HepG2 (cell line): ENCODE data around the gene KRTAP5-2. TPM values are rescaled to one million over a fixed set of nuclear protein-coding genes. Genes with fewer than 3 reads are reported as not detected.
"Not testable (repeated sequence)": the region's sequence is repeated elsewhere in the genome, so short reads cannot be mapped to it uniquely, and the experiment has no call there.

Experiments
- ATAC-seq: fragments of 200-7000 bp; cut with Tn5 transposase; 3 replicates; pipeline ENCODE4 v1.9.1; 2020; ENCODE audit warnings: mild to moderate bottlenecking, moderate library complexity
- BruUV-seq: library from RNA; stranded (reverse); fragments of 400-500 nt; replicated peaks from 2 replicates; lab custom pipeline; 2021; lab: Mats Ljungman, UMichigan
- CTCF ChIA-PET: fragments of 300-600 bp; formaldehyde crosslinking; extraction: SDS; loops from one replicate; lab custom pipeline; 2021; ENCODE audit warnings: low total read pairs, inconsistent platforms, low intra/inter-chr PET ratio; lab: Yijun Ruan, JAX
- POLR2A ChIA-PET: fragments of 350-600 bp; sonication (Branson Sonifier 250); formaldehyde crosslinking; loops from one replicate; lab custom pipeline; 2020; ENCODE audit warnings: antibody characterized with exemption, inconsistent platforms; lab: Yijun Ruan, JAX
- DNase-seq: peaks from one replicate; pipeline ENCODE4 v3.0.0-alpha.2; 2015; ENCODE audit warnings: low spot score
- FAIRE-seq: peaks from 3 replicates; lab custom pipeline; 2011; peaks lifted over from hg19 to GRCh38; lab: Jason Lieb, UNC
- H2AFZ ChIP-seq: one replicate; pipeline ENCODE4 v1.6.1; 2011; ENCODE audit warnings: low read length, inconsistent platforms
- H3K27ac ChIP-seq: fragments of 300-600 bp; 3 replicates; pipeline ENCODE4 v1.8.0; 2011; ENCODE audit warnings: mixed run types, mild to moderate bottlenecking, mixed read lengths, low read length, inconsistent platforms; ENCODE audit not compliant: insufficient read depth; ENCODE audit errors: extremely low read length
- H3K27me3 ChIP-seq, 2 experiments: fragments of 200-600 bp in 1 of 2; 2 replicates in 1 of 2; 3 replicates in 1 of 2; pipeline versions ENCODE4 v1.6.0 to v1.8.0; 2011; ENCODE audit warnings: low read length in 2 of 2, mild to moderate bottlenecking in 2 of 2, moderate library complexity in 2 of 2, inconsistent platforms in 1 of 2; ENCODE audit not compliant: insufficient read depth in 2 of 2, control insufficient read depth in 1 of 2
- H3K36me3 ChIP-seq, 2 experiments: fragments of 200-600 bp in 1 of 2; replicated peaks in 1 of 2; 2 replicates in 1 of 2; 3 replicates in 1 of 2; pipeline versions ENCODE4 v1.5.1 to v1.8.0; 2011; ENCODE audit warnings: low read length in 2 of 2, inconsistent platforms in 1 of 2; ENCODE audit not compliant: insufficient read depth in 2 of 2, control insufficient read depth in 1 of 2
- H3K4me1 ChIP-seq: 2 replicates; pipeline ENCODE4 v1.5.1; 2012; ENCODE audit warnings: low read length, inconsistent platforms; ENCODE audit not compliant: insufficient read depth
- H3K4me2 ChIP-seq: 2 replicates; pipeline ENCODE4 v1.6.0; 2011; ENCODE audit warnings: low read depth, low read length, inconsistent platforms
- H3K4me3 ChIP-seq, 3 experiments: fragments of 200-600 bp in 1 of 3; sonication (generic), shearing (Covaris generic) in 1 of 3; replicated peaks in 1 of 3; 2 replicates each; pipeline ENCODE4 v1.5.1; 2011 to 2016; ENCODE audit warnings: low read length in 3 of 3, inconsistent platforms in 2 of 3, low read depth in 2 of 3, mild to moderate bottlenecking in 2 of 3, control low read depth in 1 of 3, mixed read lengths in 1 of 3; ENCODE audit not compliant: insufficient read depth in 1 of 3
- H3K79me2 ChIP-seq: one replicate; pipeline ENCODE4 v1.6.1; 2011; ENCODE audit warnings: low read length, inconsistent platforms; ENCODE audit not compliant: insufficient read depth
- H3K9ac ChIP-seq: 2 replicates; pipeline ENCODE4 v1.6.0; 2011; ENCODE audit warnings: mild to moderate bottlenecking, low read depth, low read length, inconsistent platforms; ENCODE audit not compliant: insufficient read depth
- H3K9me3 ChIP-seq: 2 replicates; pipeline ENCODE4 v1.5.1; 2012; ENCODE audit warnings: mild to moderate bottlenecking, low read length
- H4K20me1 ChIP-seq: 2 replicates; pipeline ENCODE4 v1.6.0; 2011; ENCODE audit warnings: inconsistent platforms, mild to moderate bottlenecking, low read length, moderate library complexity; ENCODE audit not compliant: insufficient read depth
- IRF2 ChIP-seq: IDR thresholded peaks from 2 replicates; pipeline ENCODE4 v1.6.1; 2018; ENCODE audit warnings: missing genetic modification reagents, missing compliant biosample characterization
- RAD21 ChIP-seq: fragments of 450-650 bp; formaldehyde crosslinking; IDR thresholded peaks from 2 replicates; pipeline ENCODE4 v1.5.0; 2020; ENCODE audit warnings: mild to moderate bottlenecking
- SIX4 ChIP-seq: sonication (generic); formaldehyde crosslinking; IDR thresholded peaks from 2 replicates; pipeline ENCODE4 v1.4.0; 2020; ENCODE audit warnings: missing genetic modification reagents
- SOX5 ChIP-seq: IDR thresholded peaks from 2 replicates; pipeline ENCODE4 v1.6.1; 2016; ENCODE audit warnings: borderline replicate concordance
- ZNF335 ChIP-seq: sonication (generic); formaldehyde crosslinking; IDR thresholded peaks from 2 replicates; pipeline ENCODE4 v1.4.0; 2020; ENCODE audit warnings: missing genetic modification reagents
- ZSCAN12 ChIP-seq: sonication (generic); formaldehyde crosslinking; IDR thresholded peaks from 2 replicates; pipeline ENCODE4 v1.9.0; 2021; ENCODE audit warnings: mild to moderate bottlenecking, missing genetic modification reagents
- WGBS: methylation state at CpG from one replicate; pipeline ENCODE4 v1.1.6; 2017; ENCODE audit warnings: low lambda C conversion rate; 5-methylcytosine and 5-hydroxymethylcytosine counted together
- in situ Hi-C: cut with HindIII; loops from 2 replicates; pipeline ENCODE4 v1.10.0; 2017; ENCODE audit warnings: low pct_unique_long_range_greater_than_20kb; ENCODE audit not compliant: extremely low pct_ligation_motif_present
- intact Hi-C: fragments of 100-400 bp; cut with micrococcal nuclease; formaldehyde crosslinking; loops from one replicate; pipeline ENCODE4 v1.10.0; 2022; ENCODE audit not compliant: unreplicated experiment
- polyA plus RNA-seq, 8 experiments: library from polyadenylated mRNA; depleted of rRNA in 3 of 8; stranded (reverse) in 7 of 8; unstranded in 1 of 8; fragments of >200 nt; fragmentation: Illumina TruSeq in 4 of 8; extraction: Trizol in 4 of 8; gene quantifications; 2 replicates each; pipeline versions ENCODE4 v1.2.1 to v1.2.3, GENCODE V29; 2011 to 2016; ENCODE audit warnings: low read depth in 4 of 8, missing spikeins in 1 of 8, mixed read lengths in 1 of 8; ENCODE audit not compliant: insufficient read depth in 1 of 8
- total RNA-seq, 5 experiments: library from RNA; depleted of rRNA; stranded (reverse); fragments of >200 nt; fragmentation: Illumina TruSeq; extraction: Trizol; gene quantifications; 2 replicates each; pipeline ENCODE4 v1.2.3, GENCODE V29; 2016; ENCODE audit warnings: low read depth in 1 of 5
- TF ChIP-seq, protein P1 (sequence below): sonication (generic); formaldehyde crosslinking; IDR thresholded peaks from 2 replicates; pipeline ENCODE4 v1.4.0; 2020; ENCODE audit warnings: missing genetic modification reagents

Gene KRTAP5-2
- total and polyA plus RNA-seq, 2 of the 13 experiments (the other 11 are each of a cell fraction or from before 2014, with no cell fraction given), result not detected

- TF ChIP-seq ZNF335 (no peak), SIX4 (CRISPR knock-in tag) (no peak), ZSCAN12 (CRISPR knock-in tag) (no peak), IRF2 (CRISPR knock-in tag) (no peak), RAD21 (CRISPR knock-in tag) (no peak)
- Histone ChIP-seq H3K79me2 (no peaks in the 10 kb centered on the region), H3K4me2 (no peak overlapping the region), H3K4me1 (peaks cover 15% of the 10 kb centered on the region), H3K9me3 (peaks cover 8% of the 10 kb centered on the region), H3K9ac (no peak overlapping the region), H3K36me3 (no peaks in the 10 kb centered on the region), H2AFZ (no peak overlapping the region), H4K20me1 (0 out of 2 replicates have a peak, but pooled peaks cover 4% of the 10 kb centered on the region), H3K27ac (no peak overlapping the region), H3K4me3 (no peak overlapping the region), H3K27me3 (peaks cover 1 to 17% of the 10 kb centered on the region in 2 experiments; a peak in 3 of 5 replicates)
- ChIA-PET POLR2A (no interaction called here), CTCF (no interaction called here)
- no TSS peak for BruUV-seq
- intact Hi-C loops, result no loop called here
- in situ Hi-C loops, result no loop called here
- ATAC-seq (no peak), FAIRE-seq (no peak), DNase-seq (no peak)
- WGBS, result 77% methylated on average over 6 of the region's 6 CpGs
Observed at GRCh38 chr11:1576825-1577224, 21.3 kb downstream of the KRTAP5-2 start.

GRCh38 chr11:1575756-1576155 lies 22.3 kb downstream of the KRTAP5-2 start:
- FAIRE-seq, result not testable (repeated sequence)

More at GRCh38 chr11:1575756-1576155, 22.3 kb downstream of the KRTAP5-2 start:
- WGBS, result 83% methylated on average over 16 of the region's 16 CpGs
- CTCF ChIA-PET, result interaction anchor here (1.4 kb wide), 1 partner anchor 20 kb away, joined by 4 read pairs; no protein-coding TSS in a partner anchor
- BruUV-seq, POLR2A ChIA-PET, H2AFZ ChIP-seq, H3K4me2 ChIP-seq, H3K36me3 ChIP-seq, H4K20me1 ChIP-seq, in situ Hi-C loops, ATAC-seq, H3K9ac ChIP-seq, H3K79me2 ChIP-seq, DNase-seq, H3K27ac ChIP-seq, H3K4me3 ChIP-seq, H3K9me3 ChIP-seq: not testable (repeated sequence)
- Histone ChIP-seq H3K4me1 (peaks cover 21% of the 10 kb centered on the region), H3K27me3 (peaks cover 1 to 17% of the 10 kb centered on the region in 2 experiments; a peak in 3 of 5 replicates)
- intact Hi-C loops, result loop anchor here (2.0 kb wide), 2 partner anchors 21 to 35 kb away; no protein-coding TSS in a partner anchor
- TF ChIP-seq SOX5, result 0 out of 2 replicates have a peak, but pooled peaks have one; percentile 10
- TF ChIP-seq, protein P1, sequence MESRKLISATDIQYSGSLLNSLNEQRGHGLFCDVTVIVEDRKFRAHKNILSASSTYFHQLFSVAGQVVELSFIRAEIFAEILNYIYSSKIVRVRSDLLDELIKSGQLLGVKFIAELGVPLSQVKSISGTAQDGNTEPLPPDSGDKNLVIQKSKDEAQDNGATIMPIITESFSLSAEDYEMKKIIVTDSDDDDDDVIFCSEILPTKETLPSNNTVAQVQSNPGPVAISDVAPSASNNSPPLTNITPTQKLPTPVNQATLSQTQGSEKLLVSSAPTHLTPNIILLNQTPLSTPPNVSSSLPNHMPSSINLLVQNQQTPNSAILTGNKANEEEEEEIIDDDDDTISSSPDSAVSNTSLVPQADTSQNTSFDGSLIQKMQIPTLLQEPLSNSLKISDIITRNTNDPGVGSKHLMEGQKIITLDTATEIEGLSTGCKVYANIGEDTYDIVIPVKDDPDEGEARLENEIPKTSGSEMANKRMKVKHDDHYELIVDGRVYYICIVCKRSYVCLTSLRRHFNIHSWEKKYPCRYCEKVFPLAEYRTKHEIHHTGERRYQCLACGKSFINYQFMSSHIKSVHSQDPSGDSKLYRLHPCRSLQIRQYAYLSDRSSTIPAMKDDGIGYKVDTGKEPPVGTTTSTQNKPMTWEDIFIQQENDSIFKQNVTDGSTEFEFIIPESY (CRISPR knock-in tag), result peak; percentile 53; the same call in 1 of the 2 replicates
